ENCODE data around the gene OSBPL10. TPM values are rescaled to one million over a fixed set of nuclear protein-coding genes. Genes with fewer than 3 reads are reported as not detected.

The OSBPL10 gene
- total RNA-seq, 1 donor from 2014 or later = 8.4 TPM

GRCh38 chr3:31980530-31981205, 394 bp downstream of the OSBPL10 start:
- no peaks in the 10 kb centered on the region for H3K79me2 ChIP-seq (ENCODE audit: low read depth)
- peak overlapping the region; percentile 75 for H3K4me3 ChIP-seq
- peaks cover 34% of the 10 kb centered on the region for H3K27me3 ChIP-seq
- H3K9me3 ChIP-seq (ENCODE audit: low read depth) = no peaks in the 10 kb centered on the region
- H3K9me3 Mint-ChIP-seq = no peaks in the 10 kb centered on the region
- peak overlapping the region; percentile 89 for H3K4me3 Mint-ChIP-seq
- H3K36me3 Mint-ChIP-seq = no peaks in the 10 kb centered on the region
- H3K36me3 ChIP-seq = no peaks in the 10 kb centered on the region
- peak overlapping the region; percentile 99 for H2AFZ ChIP-seq (replicated peaks)
- peaks cover 22% of the 10 kb centered on the region for H3K27me3 Mint-ChIP-seq (ENCODE audit: insufficient read depth, low read depth)
- H3F3A ChIP-seq (ENCODE audit: low read depth) = peaks cover 23% of the 10 kb centered on the region
- no peak overlapping the region for H3K27ac Mint-ChIP-seq
- no peaks in the 10 kb centered on the region for H4K20me1 ChIP-seq (ENCODE audit: low read depth)
- peak; percentile 78 for DNase-seq (ENCODE audit: low spot score)
- H3K4me1 Mint-ChIP-seq = peaks cover 6% of the 10 kb centered on the region
- H3K9ac ChIP-seq = no peak overlapping the region
- H3K4me2 ChIP-seq = peak overlapping the region; percentile 79
- H3K27ac ChIP-seq = no peak overlapping the region
- TF ChIP-seq EZH2 (IDR thresholded peaks at IDR 0.05) (peak; percentile 8), EZH2phosphoT487 (IDR thresholded peaks at IDR 0.05) (no peak), CTCF (IDR thresholded peaks at IDR 0.05) (no peak)
- H3K4me1 ChIP-seq = no peaks in the 10 kb centered on the region

GRCh38 chr3:31979001-31979697, 1.9 kb downstream of the OSBPL10 start:
- Histone ChIP-seq H4K20me1 (ENCODE audit: low read depth) (no peaks in the 10 kb centered on the region), H3K4me1 (no peaks in the 10 kb centered on the region), H3K4me2 (no peak overlapping the region), H2AFZ (replicated peaks) (no peak overlapping the region), H3K9ac (no peak overlapping the region), H3K4me3 (peak overlapping the region; percentile 75), H3K79me2 (ENCODE audit: low read depth) (no peaks in the 10 kb centered on the region), H3K36me3 (no peaks in the 10 kb centered on the region), H3F3A (ENCODE audit: low read depth) (peaks cover 23% of the 10 kb centered on the region), H3K27me3 (peaks cover 34% of the 10 kb centered on the region), H3K27ac (no peak overlapping the region), H3K9me3 (ENCODE audit: low read depth) (no peaks in the 10 kb centered on the region)
- DNase-seq (ENCODE audit: low spot score) = no peak
- Mint-ChIP-seq H3K4me1 (peaks cover 6% of the 10 kb centered on the region), H3K9me3 (no peaks in the 10 kb centered on the region), H3K4me3 (peak overlapping the region; percentile 89), H3K27me3 (ENCODE audit: insufficient read depth, low read depth) (peaks cover 22% of the 10 kb centered on the region), H3K27ac (no peak overlapping the region), H3K36me3 (no peaks in the 10 kb centered on the region)
- no peak for TF ChIP-seq EZH2 (IDR thresholded peaks at IDR 0.05)
- TF ChIP-seq CTCF (IDR thresholded peaks at IDR 0.05) = no peak
- TF ChIP-seq EZH2phosphoT487 (IDR thresholded peaks at IDR 0.05) = no peak

- TF ChIP-seq EZH2 (IDR thresholded peaks at IDR 0.05) = no peak
- TF ChIP-seq CTCF (IDR thresholded peaks at IDR 0.05) = no peak
- TF ChIP-seq EZH2phosphoT487 (IDR thresholded peaks at IDR 0.05) = no peak
- H3K9me3 Mint-ChIP-seq = no peaks in the 10 kb centered on the region
- H3K27me3 ChIP-seq = peaks cover 34% of the 10 kb centered on the region
- no peak overlapping the region for H3K4me3 Mint-ChIP-seq
- H3K9ac ChIP-seq = no peak overlapping the region
- H3K79me2 ChIP-seq (ENCODE audit: low read depth) = no peaks in the 10 kb centered on the region
- H3K36me3 ChIP-seq = no peaks in the 10 kb centered on the region
- no peaks in the 10 kb centered on the region for H4K20me1 ChIP-seq (ENCODE audit: low read depth)
- peaks cover 6% of the 10 kb centered on the region for H3K4me1 Mint-ChIP-seq
- no peaks in the 10 kb centered on the region for H3K4me1 ChIP-seq
- no peak overlapping the region for H2AFZ ChIP-seq (replicated peaks)
- no peak overlapping the region for H3K4me2 ChIP-seq
- no peak overlapping the region for H3K27ac Mint-ChIP-seq
- DNase-seq (ENCODE audit: low spot score) = no peak
- peaks cover 22% of the 10 kb centered on the region for H3K27me3 Mint-ChIP-seq (ENCODE audit: insufficient read depth, low read depth)
- H3K9me3 ChIP-seq (ENCODE audit: low read depth) = no peaks in the 10 kb centered on the region
- no peaks in the 10 kb centered on the region for H3K36me3 Mint-ChIP-seq
- peaks cover 23% of the 10 kb centered on the region for H3F3A ChIP-seq (ENCODE audit: low read depth)
- no peak overlapping the region for H3K27ac ChIP-seq
- H3K4me3 ChIP-seq = no peak overlapping the region
These were observed 2.5 kb downstream of the OSBPL10 start for GRCh38 chr3:31978553-31978952.

Measured in neural progenitor cell (in vitro differentiated cells).